Thymus (tissue), 11 donors: ENCODE data around the gene ZSCAN10. TPM values are rescaled to one million over a fixed set of nuclear protein-coding genes. Genes with fewer than 3 reads are reported as not detected.

ENCODE experiments used
- DNase-seq, 9 donors: peaks; one replicate each; pipeline ENCODE4 v3.0.0-alpha.2; 2013; ENCODE audit warnings: low spot score in 9 of 9, low read depth in 6 of 9, missing footprints in 1 of 9
- H3K27ac ChIP-seq, 2 donors: one replicate each; pipeline ENCODE4 v1.5.1; 2013; ENCODE audit warnings: control low read depth in 1 of 2, low read depth in 1 of 2, low read length in 1 of 2, mild to moderate bottlenecking in 1 of 2, moderate library complexity in 1 of 2
- H3K27me3 ChIP-seq, 2 donors: one replicate each; pipeline ENCODE4 v1.5.1; 2013; ENCODE audit warnings: low read length in 1 of 2; ENCODE audit not compliant: control insufficient read depth in 2 of 2, insufficient read depth in 1 of 2
- H3K36me3 ChIP-seq, 2 donors: one replicate each; pipeline ENCODE4 v1.5.1; 2013; ENCODE audit warnings: low read length in 1 of 2, mild to moderate bottlenecking in 1 of 2, moderate library complexity in 1 of 2; ENCODE audit not compliant: control insufficient read depth in 2 of 2, insufficient read depth in 2 of 2
- H3K4me1 ChIP-seq, 2 donors: one replicate each; pipeline ENCODE4 v1.5.1; 2013; ENCODE audit warnings: low read length in 2 of 2; ENCODE audit not compliant: control insufficient read depth in 2 of 2, insufficient read depth in 2 of 2
- H3K4me3 ChIP-seq, 2 donors: one replicate each; pipeline ENCODE4 v1.5.1; 2013; ENCODE audit warnings: low read length in 2 of 2, control low read depth in 1 of 2, mild to moderate bottlenecking in 1 of 2
- H3K9me3 ChIP-seq, 2 donors: one replicate each; pipeline ENCODE4 v1.5.1; 2013; ENCODE audit warnings: low read length in 1 of 2, mild to moderate bottlenecking in 1 of 2; ENCODE audit not compliant: control insufficient read depth in 2 of 2, insufficient read depth in 1 of 2
- WGBS: extraction: QIAGEN DNeasy Blood & Tissue Kit; methylation state at CpG from one replicate; pipeline ENCODE4 v1.1.7; 2013; 5-methylcytosine and 5-hydroxymethylcytosine counted together
- polyA plus RNA-seq: library from polyadenylated mRNA; stranded (reverse); fragments of 200-250 nt; gene quantifications from one replicate; pipeline ENCODE4 v1.2.3, GENCODE V29; 2013
- total RNA-seq: library from RNA; stranded (reverse); fragments of 120-200 nt; gene quantifications from one replicate; pipeline ENCODE4 v1.2.4, GENCODE V29; 2013
- donor health status: healthy.

Gene ZSCAN10
- total and polyA plus RNA-seq, 2 donors, result 0.05 to 0.11 TPM

- Histone ChIP-seq H3K9me3 (peaks cover 0 to 2% of the 10 kb centered on the region in 2 donors), H3K36me3 (peaks cover 0 to 10% of the 10 kb centered on the region in 2 donors), H3K4me1 (peaks cover 5 to 23% of the 10 kb centered on the region in 2 donors), H3K27ac (no peak overlapping the region), H3K27me3 (peaks cover 0 to 27% of the 10 kb centered on the region in 2 donors), H3K4me3 (no peak overlapping the region)
- WGBS, result 93% methylated on average over 14 of the region's 14 CpGs
- no peak for DNase-seq
Observed at GRCh38 chr16:3115561-3115960, 16.5 kb upstream of the ZSCAN10 start.

GRCh38 chr16:3115003-3115402 lies 15.9 kb upstream of the ZSCAN10 start:
- Histone ChIP-seq H3K27me3 (peaks cover 0 to 27% of the 10 kb centered on the region in 2 donors), H3K36me3 (peaks cover 0 to 10% of the 10 kb centered on the region in 2 donors), H3K4me1 (peaks cover 5 to 23% of the 10 kb centered on the region in 2 donors), H3K27ac (no peak overlapping the region), H3K4me3 (no peak overlapping the region), H3K9me3 (peaks cover 0 to 2% of the 10 kb centered on the region in 2 donors)
- DNase-seq, result no peak
- 97% methylated on average over 12 of the region's 12 CpGs for WGBS

- peaks cover 0 to 8% of the 10 kb centered on the region in 2 donors for H3K36me3 ChIP-seq
- no peaks in the 10 kb centered on the region for H3K9me3 ChIP-seq
- H3K4me3 ChIP-seq, result no peak overlapping the region
- 87% methylated on average over 17 of the region's 17 CpGs for WGBS
- DNase-seq, result no peak
- H3K4me1 ChIP-seq, result peaks cover 5 to 28% of the 10 kb centered on the region in 2 donors
- peaks cover 0 to 28% of the 10 kb centered on the region in 2 donors for H3K27me3 ChIP-seq
- H3K27ac ChIP-seq, result no peak overlapping the region
Observed at GRCh38 chr16:3113765-3114479, 14.8 kb upstream of the ZSCAN10 start.

GRCh38 chr16:3112881-3113574 lies 13.9 kb upstream of the ZSCAN10 start:
- Histone ChIP-seq H3K9me3 (no peaks in the 10 kb centered on the region), H3K27ac (no peak overlapping the region), H3K27me3 (peaks cover 0 to 28% of the 10 kb centered on the region in 2 donors), H3K4me3 (peak overlapping the region in 1 of 2 donors; percentile 45), H3K4me1 (peaks cover 5 to 28% of the 10 kb centered on the region in 2 donors), H3K36me3 (peaks cover 0 to 8% of the 10 kb centered on the region in 2 donors)
- WGBS, result 61% methylated on average over 19 of the region's 19 CpGs
- no peak for DNase-seq

DNA sequence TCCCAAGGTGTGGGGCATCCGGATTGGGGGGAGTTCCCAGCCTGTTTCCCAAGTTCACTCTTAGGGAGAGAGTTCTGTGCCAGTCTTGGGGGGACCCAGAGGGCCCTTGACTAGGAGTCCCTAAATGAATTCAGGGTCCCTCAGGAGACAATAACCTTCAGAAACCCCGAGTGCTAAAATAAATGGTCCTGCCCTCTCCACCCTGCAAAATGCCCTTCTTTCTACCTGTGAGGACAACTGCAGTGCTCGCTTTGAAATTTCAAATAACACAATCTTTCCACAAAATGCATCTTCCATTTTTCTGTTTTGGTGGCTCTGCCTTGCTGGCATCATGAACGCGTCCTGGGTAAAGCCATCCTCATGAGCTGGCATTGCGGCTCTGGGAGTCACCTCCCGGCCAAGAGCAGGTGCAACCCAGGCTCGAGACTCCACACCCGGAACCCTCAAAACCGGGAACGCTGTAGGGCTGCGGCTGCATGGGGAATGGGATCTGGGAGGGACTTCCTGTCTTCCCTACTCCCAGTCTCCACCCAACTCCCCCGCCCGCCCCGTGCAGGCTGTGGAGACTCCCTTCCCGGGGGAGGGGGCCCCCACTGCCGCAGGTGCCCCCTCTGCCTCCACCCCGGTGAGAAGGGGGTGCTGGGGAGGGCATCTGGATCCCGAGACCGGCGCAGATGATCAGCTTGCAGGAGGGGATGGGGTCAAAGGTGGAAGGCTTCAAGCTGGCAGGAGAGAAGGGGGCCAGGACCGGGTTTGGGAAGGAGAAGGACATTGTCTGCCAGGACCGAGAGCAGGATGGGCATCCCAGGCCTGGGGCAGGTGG lies 13.2 kb upstream of the ZSCAN10 start, which contains the start of gene ZNF205:
TSS of gene ZNF205 (plus strand) at position 529 of the 823 bp plus-strand sequence. CDS start 845 bp downstream, outside the sequence.
- WGBS, result 38% methylated on average over 23 of the region's 23 CpGs
- peaks cover 0 to 8% of the 10 kb centered on the region in 2 donors for H3K36me3 ChIP-seq
- H3K9me3 ChIP-seq, result no peaks in the 10 kb centered on the region
- H3K4me3 ChIP-seq, result peak within 1 kb of the TSS; percentile 22 to 45
- H3K27ac ChIP-seq, result no peak within 1 kb of the TSS
- peaks cover 5 to 30% of the 10 kb centered on the region in 2 donors for H3K4me1 ChIP-seq
- peaks cover 0 to 28% of the 10 kb centered on the region in 2 donors for H3K27me3 ChIP-seq
- no peak for DNase-seq

DNA sequence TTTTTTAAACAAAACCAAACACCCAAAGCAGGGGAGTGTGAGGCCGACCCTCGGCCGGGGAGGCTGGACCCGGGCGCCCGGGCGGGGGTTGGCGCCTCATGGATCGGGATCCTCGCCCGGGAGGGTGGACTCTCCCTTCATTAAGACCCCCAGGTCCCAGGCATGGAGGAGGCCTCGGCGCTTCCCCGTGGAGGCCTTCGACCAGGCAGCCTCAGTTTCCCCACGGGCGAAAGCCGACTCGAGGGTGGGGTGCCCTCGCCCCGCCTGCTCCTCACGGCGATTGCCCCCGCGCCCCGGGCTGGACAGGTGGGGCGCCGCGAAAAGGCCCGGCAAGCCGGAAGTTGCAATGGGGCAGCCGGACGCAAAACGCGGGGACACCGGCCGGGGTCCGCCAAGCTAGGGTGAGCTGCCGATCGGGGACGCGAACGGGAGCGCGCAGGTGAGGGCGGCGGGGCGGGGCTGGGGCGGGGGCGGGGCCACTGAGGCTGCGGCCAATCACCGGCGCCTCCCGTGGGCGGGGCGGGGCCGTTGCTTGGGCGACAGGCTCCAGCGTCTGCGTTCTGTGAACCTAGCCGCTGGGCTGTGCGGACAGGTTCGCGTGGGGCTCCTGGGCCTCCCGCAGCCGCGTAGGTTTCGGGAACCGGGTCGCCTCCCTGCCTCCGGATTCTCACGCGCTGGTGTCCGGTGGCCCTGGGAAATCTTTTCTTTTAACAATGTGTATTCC lies 7.3 kb upstream of the ZSCAN10 start:
- H3K36me3 ChIP-seq, result no peaks in the 10 kb centered on the region
- H3K4me3 ChIP-seq, result peak overlapping the region; percentile 79 to 80
- DNase-seq, result peak in 7 of 9 donors; percentile 61 to 91 (median 78)
- peaks cover 11 to 52% of the 10 kb centered on the region in 2 donors for H3K4me1 ChIP-seq
- peaks cover 0 to 2% of the 10 kb centered on the region in 2 donors for H3K27me3 ChIP-seq
- no peaks in the 10 kb centered on the region for H3K9me3 ChIP-seq
- H3K27ac ChIP-seq, result peak overlapping the region; percentile 97 to 98
- 1% methylated on average over 74 of the region's 74 CpGs for WGBS

DNA sequence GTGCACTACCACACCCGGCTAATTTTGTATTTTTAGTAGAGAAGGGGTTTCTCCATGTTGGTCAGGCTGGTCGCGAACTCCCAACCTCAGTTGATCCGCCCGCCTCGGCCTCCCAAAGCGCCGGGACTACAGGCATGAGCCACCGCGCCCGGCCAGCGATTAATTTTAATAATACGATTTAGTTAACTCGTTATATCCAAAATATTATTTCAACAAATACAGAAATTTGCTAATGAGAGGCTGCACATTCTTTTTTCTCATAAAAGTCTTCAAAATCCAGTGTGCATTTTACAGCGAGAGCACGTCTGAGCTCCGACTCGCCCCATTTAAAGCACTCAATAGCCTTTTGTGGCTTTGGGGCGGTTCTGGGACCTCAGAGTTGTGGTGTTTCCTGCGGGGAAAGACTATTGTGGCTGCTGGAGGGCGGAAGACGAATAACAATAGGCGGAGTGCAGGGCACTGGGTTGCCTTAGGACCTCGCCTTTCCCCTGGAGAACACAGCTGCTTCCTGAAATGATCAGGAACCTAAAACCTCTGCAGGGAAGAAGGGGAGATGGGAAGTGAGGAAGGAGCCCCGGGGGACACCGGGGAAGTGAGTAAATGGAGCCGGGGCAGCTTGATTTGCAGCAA lies 2.9 kb upstream of the ZSCAN10 start:
- Histone ChIP-seq H3K27ac (peak overlapping the region; percentile 58 to 74), H3K36me3 (no peaks in the 10 kb centered on the region), H3K27me3 (peaks cover 0 to 28% of the 10 kb centered on the region in 2 donors), H3K4me3 (no peak overlapping the region), H3K9me3 (no peaks in the 10 kb centered on the region), H3K4me1 (peaks cover 25 to 85% of the 10 kb centered on the region in 2 donors)
- WGBS, result 34% methylated on average over 27 of the region's 27 CpGs
- peak in 1 of 9 donors; percentile 53 for DNase-seq
